LNCaP clone FGC (cell line): ENCODE measurements around the gene MZF1.

Source experiments
- DNase-seq: peaks from one replicate; pipeline ENCODE4 v3.0.0-alpha.2; 2011; ENCODE audit warnings: low read depth
- H3K4me3 ChIP-seq: 2 replicates; pipeline ENCODE4 v1.5.1; 2011; ENCODE audit warnings: mild to moderate bottlenecking, low read depth, low read length, control low read depth
- CTCF ChIP-seq: IDR thresholded peaks from 2 replicates; pipeline ENCODE4 v1.5.1; 2012; ENCODE audit warnings: mild to moderate bottlenecking; ENCODE audit not compliant: control insufficient read depth, insufficient read depth; ENCODE audit errors: extremely low read depth

MZF1 gene

GRCh38 chr19:58568453-58569130, 4.5 kb downstream of the MZF1 start:
- no peak for DNase-seq
- no peak for TF ChIP-seq CTCF

GRCh38 chr19:58566989-58567388, 6.1 kb downstream of the MZF1 start:
- no peak for DNase-seq
- H3K4me3 ChIP-seq = no peak overlapping the region
- TF ChIP-seq CTCF = no peak

More at GRCh38 chr19:58568453-58569130, 4.5 kb downstream of the MZF1 start:
- H3K4me3 ChIP-seq = no peak overlapping the region

GRCh38 chr19:58563823-58564222, 9.3 kb downstream of the MZF1 start:
- H3K4me3 ChIP-seq = no peak overlapping the region
- DNase-seq = no peak
- TF ChIP-seq CTCF = no peak

- peak overlapping the region; percentile 52 for H3K4me3 ChIP-seq
- no peak for TF ChIP-seq CTCF
- DNase-seq = no peak
Observed at GRCh38 chr19:58563034-58563573, 10.0 kb downstream of the MZF1 start.

- no peak for TF ChIP-seq CTCF
- no peak for DNase-seq
- peak overlapping the region; percentile 52 for H3K4me3 ChIP-seq
Observed at GRCh38 chr19:58562122-58563033, 10.8 kb downstream of the MZF1 start.

GRCh38 chr19:58561373-58562121, 11.6 kb downstream of the MZF1 start:
- no peak for TF ChIP-seq CTCF
- peak overlapping the region; percentile 52 for H3K4me3 ChIP-seq
- DNase-seq = no peak
